GM12878 (cell line): Measurements from ENCODE around the gene SELP.

Experiments used
- EGR1 ChIP-seq, 2 experiments: IDR thresholded peaks; 1 replicate in 1 of 2; 2 replicates in 1 of 2; pipeline ENCODE4 v1.6.1; 2011 to 2012; ENCODE audit warnings: low read depth in 2 of 2, low read length in 2 of 2, borderline replicate concordance in 1 of 2, mild to moderate bottlenecking in 1 of 2, moderate library complexity in 1 of 2
- EZH2 ChIP-seq: IDR thresholded peaks from 2 replicates; pipeline ENCODE4 v1.6.1; 2012; ENCODE audit warnings: low read depth, mild to moderate bottlenecking, control low read depth, inconsistent platforms, low read length, borderline replicate concordance; ENCODE audit not compliant: control insufficient read depth
- NRF1 ChIP-seq: conservative IDR thresholded peaks from 2 replicates; pipeline ENCODE4 v1.6.1; 2011; ENCODE audit warnings: mild to moderate bottlenecking, low read depth, low read length, improper control_type of control experiment
- TF ChIP-seq, protein P1 (sequence below): IDR thresholded peaks from 2 replicates; pipeline ENCODE4 v1.6.1; 2012; ENCODE audit warnings: low read length, inconsistent platforms
- TF ChIP-seq, protein P2 (sequence below): IDR thresholded peaks from 2 replicates; pipeline ENCODE4 v1.6.1; 2012; ENCODE audit warnings: mild to moderate bottlenecking, low read depth, low read length

DNA sequence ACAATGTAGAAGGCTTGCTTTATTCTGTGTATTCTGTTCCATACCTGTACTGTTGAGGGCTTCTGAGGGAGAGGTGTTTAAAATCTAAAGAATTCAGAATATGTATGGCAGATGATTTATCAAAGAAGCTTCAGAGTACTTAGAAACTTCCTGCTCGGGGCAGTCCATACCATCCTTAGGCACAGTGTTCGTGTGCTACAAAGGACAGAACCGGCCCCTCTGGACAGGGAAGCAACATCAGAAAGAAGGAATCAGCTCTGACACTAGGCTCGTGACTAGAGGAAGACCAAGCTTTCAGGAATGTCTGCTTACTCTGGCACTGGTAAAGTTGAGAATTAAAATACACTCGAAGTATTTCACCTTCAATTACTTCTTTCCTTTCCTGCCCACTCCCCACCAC, 14.1 kb downstream of the SELP start:
- no peak for TF ChIP-seq EZH2
- TF ChIP-seq NRF1 = no peak
- TF ChIP-seq EGR1 (IDR thresholded peaks at IDR 0.05; ENCODE audit: borderline replicate concordance in 1 of 2, low read depth in 2 of 2, low read length in 2 of 2) = no peak
- TF ChIP-seq, protein P1, sequence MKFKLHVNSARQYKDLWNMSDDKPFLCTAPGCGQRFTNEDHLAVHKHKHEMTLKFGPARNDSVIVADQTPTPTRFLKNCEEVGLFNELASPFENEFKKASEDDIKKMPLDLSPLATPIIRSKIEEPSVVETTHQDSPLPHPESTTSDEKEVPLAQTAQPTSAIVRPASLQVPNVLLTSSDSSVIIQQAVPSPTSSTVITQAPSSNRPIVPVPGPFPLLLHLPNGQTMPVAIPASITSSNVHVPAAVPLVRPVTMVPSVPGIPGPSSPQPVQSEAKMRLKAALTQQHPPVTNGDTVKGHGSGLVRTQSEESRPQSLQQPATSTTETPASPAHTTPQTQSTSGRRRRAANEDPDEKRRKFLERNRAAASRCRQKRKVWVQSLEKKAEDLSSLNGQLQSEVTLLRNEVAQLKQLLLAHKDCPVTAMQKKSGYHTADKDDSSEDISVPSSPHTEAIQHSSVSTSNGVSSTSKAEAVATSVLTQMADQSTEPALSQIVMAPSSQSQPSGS = no peak
- TF ChIP-seq, protein P2, sequence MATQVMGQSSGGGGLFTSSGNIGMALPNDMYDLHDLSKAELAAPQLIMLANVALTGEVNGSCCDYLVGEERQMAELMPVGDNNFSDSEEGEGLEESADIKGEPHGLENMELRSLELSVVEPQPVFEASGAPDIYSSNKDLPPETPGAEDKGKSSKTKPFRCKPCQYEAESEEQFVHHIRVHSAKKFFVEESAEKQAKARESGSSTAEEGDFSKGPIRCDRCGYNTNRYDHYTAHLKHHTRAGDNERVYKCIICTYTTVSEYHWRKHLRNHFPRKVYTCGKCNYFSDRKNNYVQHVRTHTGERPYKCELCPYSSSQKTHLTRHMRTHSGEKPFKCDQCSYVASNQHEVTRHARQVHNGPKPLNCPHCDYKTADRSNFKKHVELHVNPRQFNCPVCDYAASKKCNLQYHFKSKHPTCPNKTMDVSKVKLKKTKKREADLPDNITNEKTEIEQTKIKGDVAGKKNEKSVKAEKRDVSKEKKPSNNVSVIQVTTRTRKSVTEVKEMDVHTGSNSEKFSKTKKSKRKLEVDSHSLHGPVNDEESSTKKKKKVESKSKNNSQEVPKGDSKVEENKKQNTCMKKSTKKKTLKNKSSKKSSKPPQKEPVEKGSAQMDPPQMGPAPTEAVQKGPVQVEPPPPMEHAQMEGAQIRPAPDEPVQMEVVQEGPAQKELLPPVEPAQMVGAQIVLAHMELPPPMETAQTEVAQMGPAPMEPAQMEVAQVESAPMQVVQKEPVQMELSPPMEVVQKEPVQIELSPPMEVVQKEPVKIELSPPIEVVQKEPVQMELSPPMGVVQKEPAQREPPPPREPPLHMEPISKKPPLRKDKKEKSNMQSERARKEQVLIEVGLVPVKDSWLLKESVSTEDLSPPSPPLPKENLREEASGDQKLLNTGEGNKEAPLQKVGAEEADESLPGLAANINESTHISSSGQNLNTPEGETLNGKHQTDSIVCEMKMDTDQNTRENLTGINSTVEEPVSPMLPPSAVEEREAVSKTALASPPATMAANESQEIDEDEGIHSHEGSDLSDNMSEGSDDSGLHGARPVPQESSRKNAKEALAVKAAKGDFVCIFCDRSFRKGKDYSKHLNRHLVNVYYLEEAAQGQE = no peak
